Coronary artery (tissue), 2 donors: ENCODE measurements around the gene MEF2C.

Source experiments
- DNase-seq: peaks from one replicate; pipeline ENCODE4 v3.0.0-alpha.2; 2017; ENCODE audit warnings: low spot score
- H3K27ac ChIP-seq, 2 donors: fragments of 200-600 bp; sonication (generic); one replicate each; pipeline ENCODE4 v1.5.1; 2016 to 2019
- H3K4me3 ChIP-seq: fragments of 200-600 bp; sonication (generic); 2 replicates; pipeline ENCODE4 v1.5.1; 2016; ENCODE audit warnings: mild to moderate bottlenecking, moderate library complexity
- TF ChIP-seq, protein P1 (sequence below): fragments of 200-600 bp; sonication (generic); IDR thresholded peaks from one replicate; pipeline ENCODE4 v1.5.1; 2019; ENCODE audit warnings: antibody characterized with exemption

MEF2C gene

DNA sequence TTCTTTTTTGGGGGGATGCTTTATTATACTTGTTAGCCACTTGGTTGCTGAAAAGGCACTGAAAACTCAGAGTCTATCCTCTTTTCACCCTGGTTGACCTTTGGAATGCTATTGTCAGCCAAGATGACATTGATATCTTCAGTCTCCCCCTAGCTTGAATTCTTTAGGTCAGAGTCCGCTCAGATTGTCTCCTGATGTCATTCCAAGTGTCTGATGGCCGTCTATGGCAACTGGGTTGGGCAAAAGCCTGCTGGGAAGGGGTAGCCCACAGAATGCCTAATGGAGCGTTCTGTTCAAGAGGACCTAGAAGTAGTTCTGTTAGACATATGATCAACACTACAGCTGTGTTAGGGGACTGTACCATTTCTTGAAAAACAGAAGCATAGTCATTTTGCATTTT lies 9.7 kb upstream of the MEF2C start:
- H3K4me3 ChIP-seq = no peak overlapping the region
- no peak for DNase-seq
- no peak overlapping the region for H3K27ac ChIP-seq
- TF ChIP-seq, protein P1, sequence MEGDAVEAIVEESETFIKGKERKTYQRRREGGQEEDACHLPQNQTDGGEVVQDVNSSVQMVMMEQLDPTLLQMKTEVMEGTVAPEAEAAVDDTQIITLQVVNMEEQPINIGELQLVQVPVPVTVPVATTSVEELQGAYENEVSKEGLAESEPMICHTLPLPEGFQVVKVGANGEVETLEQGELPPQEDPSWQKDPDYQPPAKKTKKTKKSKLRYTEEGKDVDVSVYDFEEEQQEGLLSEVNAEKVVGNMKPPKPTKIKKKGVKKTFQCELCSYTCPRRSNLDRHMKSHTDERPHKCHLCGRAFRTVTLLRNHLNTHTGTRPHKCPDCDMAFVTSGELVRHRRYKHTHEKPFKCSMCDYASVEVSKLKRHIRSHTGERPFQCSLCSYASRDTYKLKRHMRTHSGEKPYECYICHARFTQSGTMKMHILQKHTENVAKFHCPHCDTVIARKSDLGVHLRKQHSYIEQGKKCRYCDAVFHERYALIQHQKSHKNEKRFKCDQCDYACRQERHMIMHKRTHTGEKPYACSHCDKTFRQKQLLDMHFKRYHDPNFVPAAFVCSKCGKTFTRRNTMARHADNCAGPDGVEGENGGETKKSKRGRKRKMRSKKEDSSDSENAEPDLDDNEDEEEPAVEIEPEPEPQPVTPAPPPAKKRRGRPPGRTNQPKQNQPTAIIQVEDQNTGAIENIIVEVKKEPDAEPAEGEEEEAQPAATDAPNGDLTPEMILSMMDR = no peak

DNA sequence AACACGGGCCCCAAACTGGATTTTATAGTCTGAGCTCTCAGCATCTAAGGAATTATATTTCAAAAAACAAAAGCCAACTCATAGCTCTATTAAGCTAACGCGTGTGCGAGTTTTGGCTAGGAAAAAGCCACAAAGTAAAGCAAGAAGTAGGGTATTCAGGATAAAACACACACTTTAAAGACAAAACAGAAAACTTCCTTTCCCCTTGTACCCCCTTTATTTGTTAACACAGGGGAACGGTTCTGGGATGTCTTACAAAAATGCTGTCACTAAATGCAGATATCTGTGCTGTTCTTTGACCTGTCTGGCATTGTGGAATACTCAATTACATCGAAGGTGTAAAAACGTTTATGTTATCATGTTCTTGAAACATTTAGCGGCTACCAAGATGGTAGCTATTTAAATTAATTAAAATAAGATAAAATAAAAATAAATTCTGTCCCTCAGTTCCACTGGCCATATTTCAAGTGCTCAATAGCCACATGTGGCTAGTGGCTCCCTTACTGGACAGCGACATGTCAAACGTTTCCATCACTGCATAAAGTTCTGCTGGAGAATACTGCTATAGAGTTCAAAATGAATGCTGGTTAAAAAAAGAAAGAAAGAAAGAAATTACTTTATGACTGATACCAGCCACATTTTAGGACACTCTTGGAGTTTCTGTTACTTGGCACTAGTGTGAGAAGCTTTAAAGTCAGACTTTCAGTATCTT lies 7.2 kb upstream of the MEF2C start:
- no peak for DNase-seq
- H3K4me3 ChIP-seq = peak overlapping the region; percentile 77
- TF ChIP-seq, protein P1 = no peak
- peak overlapping the region; percentile 83 to 96 for H3K27ac ChIP-seq

DNA sequence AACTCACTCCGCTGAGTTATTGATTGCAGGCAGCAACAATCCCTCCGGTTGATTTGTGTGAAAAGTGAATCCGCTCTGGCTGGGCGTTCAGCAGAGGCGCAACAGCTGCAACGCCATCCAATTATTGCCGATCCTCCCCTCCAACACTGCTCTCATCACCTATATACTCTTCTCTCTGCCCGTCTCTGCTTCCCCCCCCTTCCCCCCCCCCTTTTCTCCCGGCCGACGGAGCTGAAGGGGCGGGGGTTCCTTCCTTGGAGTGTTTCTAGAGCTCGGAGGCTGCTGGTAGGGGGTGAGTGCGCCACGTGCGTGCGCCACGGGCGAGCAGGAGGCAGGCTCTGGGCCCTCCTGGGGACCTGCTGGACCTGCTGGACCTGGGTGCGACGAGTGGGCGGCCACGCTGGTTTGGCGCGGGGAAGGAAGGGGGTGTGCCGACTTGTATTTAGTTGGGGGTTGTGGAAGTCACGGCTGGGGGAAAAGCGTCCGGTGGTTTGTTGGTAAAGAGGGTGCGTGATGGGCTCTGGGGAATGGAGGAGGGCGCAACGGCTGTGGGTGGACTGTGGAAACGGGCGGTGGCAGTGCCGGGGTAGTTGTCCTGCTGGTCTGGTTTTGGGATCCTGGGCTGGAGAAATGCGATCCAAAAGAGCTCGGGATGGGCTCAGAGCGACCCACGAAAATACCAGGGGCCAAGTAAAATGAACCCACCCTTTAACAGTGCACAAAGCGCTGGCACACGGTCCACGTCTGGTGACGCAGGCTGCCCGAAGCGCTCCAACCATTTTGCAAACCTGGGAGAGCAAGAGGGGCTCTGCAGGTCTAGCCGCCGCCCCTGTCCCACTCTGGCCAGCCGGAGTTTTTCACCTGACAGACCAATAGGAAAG lies 6.4 kb upstream of the MEF2C start:
- Histone ChIP-seq H3K27ac (peak overlapping the region; percentile 83 to 96), H3K4me3 (peak overlapping the region; percentile 77)
- TF ChIP-seq, protein P1 = no peak
- DNase-seq = peak; percentile 88

DNA sequence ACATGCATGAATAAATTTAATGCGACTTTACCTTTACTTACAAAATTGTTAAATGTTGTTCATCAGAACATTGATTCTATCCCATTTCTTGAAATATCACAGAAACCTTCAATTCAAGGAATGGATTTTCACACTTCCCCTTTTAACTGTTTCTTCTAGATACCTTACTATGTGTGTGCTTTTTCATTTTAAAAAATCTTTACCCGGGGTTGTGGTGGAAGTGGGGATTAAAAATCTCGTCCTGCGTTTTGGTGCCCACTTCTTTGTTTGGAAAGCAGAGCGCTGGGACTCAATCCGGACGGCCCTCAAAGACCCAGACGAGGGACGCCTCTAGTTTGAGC lies 5.8 kb upstream of the MEF2C start:
- Histone ChIP-seq H3K4me3 (peak overlapping the region; percentile 77), H3K27ac (peak overlapping the region; percentile 83 to 96)
- TF ChIP-seq, protein P1 = no peak
- no peak for DNase-seq

DNA sequence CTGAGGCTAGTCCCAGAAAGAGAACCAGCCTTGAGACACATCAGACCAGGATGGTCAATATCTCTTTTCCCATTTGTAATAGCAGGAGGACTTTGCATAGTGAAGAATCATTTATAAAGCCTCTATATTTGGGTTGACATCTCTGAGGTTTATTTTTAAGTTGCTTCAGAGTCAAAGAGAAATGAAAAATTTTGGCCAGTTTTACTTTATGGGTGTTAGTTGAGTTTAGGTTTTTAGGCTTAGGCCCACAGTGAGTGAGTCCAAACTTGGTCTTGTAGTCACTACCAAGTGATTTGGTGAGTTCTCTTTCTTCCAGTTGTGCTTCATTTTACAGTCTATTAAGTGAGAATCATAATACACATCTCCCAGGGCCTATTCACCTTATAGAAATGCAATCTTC lies 5.3 kb upstream of the MEF2C start:
- H3K27ac ChIP-seq = peak overlapping the region; percentile 83 to 96
- no peak for DNase-seq
- TF ChIP-seq, protein P1 = no peak
- H3K4me3 ChIP-seq = peak overlapping the region; percentile 24

DNA sequence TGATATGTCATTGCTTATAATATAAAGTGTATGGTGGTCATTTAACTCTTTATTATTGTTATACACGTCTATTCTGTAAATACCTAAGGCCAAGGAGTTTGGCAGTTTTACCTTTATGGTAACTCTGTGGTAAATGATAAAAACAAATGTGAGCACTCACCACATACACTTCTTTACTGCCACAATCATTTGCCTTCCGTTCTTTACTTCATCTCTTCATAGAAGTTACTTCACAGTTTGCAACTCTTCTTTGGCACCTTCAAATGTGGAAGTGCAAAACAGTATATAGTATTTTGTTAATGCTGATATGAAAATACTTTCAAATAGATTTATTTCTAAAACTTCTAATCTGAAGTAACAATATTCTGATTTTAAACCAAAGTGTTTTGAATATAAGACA lies 4.4 kb upstream of the MEF2C start:
- TF ChIP-seq, protein P1 = no peak
- no peak for DNase-seq
- Histone ChIP-seq H3K27ac (peak overlapping the region; percentile 83 to 96), H3K4me3 (no peak overlapping the region)
